WTC11 (cell line): Measurements from ENCODE around the gene KRT85.

ENCODE experiments used
- ATF2 ChIP-seq: sonication (generic); formaldehyde crosslinking; IDR thresholded peaks from 2 replicates; pipeline ENCODE4 v1.8.1; 2022; ENCODE audit warnings: low read depth, missing genetic modification reagents, borderline replicate concordance
- CTCF ChIP-seq: fragments of 200-600 bp; IDR thresholded peaks from 2 replicates; pipeline ENCODE4 v1.8.0; 2022; ENCODE audit warnings: antibody characterized with exemption
- E2F1 ChIP-seq: sonication (generic); formaldehyde crosslinking; IDR thresholded peaks from 2 replicates; pipeline ENCODE4 v1.8.0; 2022; ENCODE audit warnings: mild to moderate bottlenecking, missing genetic modification reagents
- ESRRA ChIP-seq: sonication (generic); formaldehyde crosslinking; IDR thresholded peaks from 2 replicates; pipeline ENCODE4 v1.8.1; 2022; ENCODE audit warnings: mild to moderate bottlenecking, missing genetic modification reagents, borderline replicate concordance
- FOXJ3 ChIP-seq: sonication (generic); formaldehyde crosslinking; IDR thresholded peaks from 2 replicates; pipeline ENCODE4 v1.9.0; 2021; ENCODE audit warnings: missing genetic modification reagents, mild to moderate bottlenecking, borderline replicate concordance
- IRF2 ChIP-seq: sonication (generic); formaldehyde crosslinking; IDR thresholded peaks from 2 replicates; pipeline ENCODE4 v1.8.0; 2022; ENCODE audit warnings: low read depth, missing genetic modification reagents, borderline replicate concordance
- MAX ChIP-seq: sonication (generic); formaldehyde crosslinking; IDR thresholded peaks from 2 replicates; pipeline ENCODE4 v1.8.0; 2022; ENCODE audit warnings: mild to moderate bottlenecking, missing genetic modification reagents
- NR2C2 ChIP-seq: sonication (generic); formaldehyde crosslinking; IDR thresholded peaks from 2 replicates; pipeline ENCODE4 v1.8.0; 2022; ENCODE audit warnings: mild to moderate bottlenecking, missing genetic modification reagents
- RELA ChIP-seq: sonication (generic); formaldehyde crosslinking; IDR thresholded peaks from 2 replicates; pipeline ENCODE4 v1.8.1; 2022; ENCODE audit warnings: missing genetic modification reagents, mild to moderate bottlenecking, borderline replicate concordance
- ZBTB21 ChIP-seq: sonication (generic); formaldehyde crosslinking; IDR thresholded peaks from 2 replicates; pipeline ENCODE4 v1.8.1; 2023; ENCODE audit warnings: mild to moderate bottlenecking, missing genetic modification reagents, borderline replicate concordance
- TF ChIP-seq, protein P1 (sequence below): sonication (generic); formaldehyde crosslinking; IDR thresholded peaks from 2 replicates; pipeline ENCODE4 v1.8.1; 2023; ENCODE audit warnings: mild to moderate bottlenecking, missing genetic modification reagents, moderate library complexity

DNA sequence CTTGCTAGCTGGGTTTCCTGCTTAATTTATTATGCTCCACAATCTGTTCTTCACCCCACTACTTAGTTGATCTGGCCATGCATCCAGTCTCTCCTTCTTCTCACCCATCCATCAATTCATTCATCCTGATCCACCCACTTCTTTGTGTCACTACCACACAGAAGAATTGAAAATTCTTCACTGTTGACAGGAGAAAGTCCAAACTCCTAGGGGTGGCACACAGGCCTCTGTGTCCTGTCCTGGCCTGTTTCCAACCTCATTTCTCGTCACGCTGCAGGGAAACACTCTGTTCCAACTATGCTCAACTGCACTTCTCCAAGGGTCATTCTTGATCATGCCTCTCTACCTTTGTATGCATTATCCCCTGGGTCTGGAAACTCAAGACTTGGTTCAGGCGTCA lies 35.4 kb downstream of the KRT85 start:
- TF ChIP-seq CTCF, result no peak
- TF ChIP-seq RELA (CRISPR knock-in tag), result no peak
- TF ChIP-seq ZBTB21 (CRISPR knock-in tag), result no peak
- TF ChIP-seq, protein P1, sequence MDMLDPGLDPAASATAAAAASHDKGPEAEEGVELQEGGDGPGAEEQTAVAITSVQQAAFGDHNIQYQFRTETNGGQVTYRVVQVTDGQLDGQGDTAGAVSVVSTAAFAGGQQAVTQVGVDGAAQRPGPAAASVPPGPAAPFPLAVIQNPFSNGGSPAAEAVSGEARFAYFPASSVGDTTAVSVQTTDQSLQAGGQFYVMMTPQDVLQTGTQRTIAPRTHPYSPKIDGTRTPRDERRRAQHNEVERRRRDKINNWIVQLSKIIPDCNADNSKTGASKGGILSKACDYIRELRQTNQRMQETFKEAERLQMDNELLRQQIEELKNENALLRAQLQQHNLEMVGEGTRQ, result no peak
- no peak for TF ChIP-seq ATF2 (CRISPR knock-in tag)
- TF ChIP-seq MAX (CRISPR knock-in tag), result no peak
- TF ChIP-seq FOXJ3 (CRISPR knock-in tag), result no peak
- TF ChIP-seq ESRRA (CRISPR knock-in tag), result no peak
- TF ChIP-seq E2F1 (CRISPR knock-in tag), result no peak
- TF ChIP-seq NR2C2, result no peak
- no peak for TF ChIP-seq IRF2 (CRISPR knock-in tag)
